HG02884 (cell line): ENCODE data around the gene VIPR2.
"Not testable (repeated sequence)": the region's sequence is repeated elsewhere in the genome, so short reads cannot be mapped to it uniquely, and the experiment has no call there.

Experiments used
- ATAC-seq: cut with Tn5 transposase; IDR thresholded peaks from one replicate; pipeline ENCODE4 v1.9.1; 2021; ENCODE audit warnings: mild to moderate bottlenecking, moderate library complexity; ENCODE audit not compliant: unreplicated experiment

The VIPR2 gene

DNA sequence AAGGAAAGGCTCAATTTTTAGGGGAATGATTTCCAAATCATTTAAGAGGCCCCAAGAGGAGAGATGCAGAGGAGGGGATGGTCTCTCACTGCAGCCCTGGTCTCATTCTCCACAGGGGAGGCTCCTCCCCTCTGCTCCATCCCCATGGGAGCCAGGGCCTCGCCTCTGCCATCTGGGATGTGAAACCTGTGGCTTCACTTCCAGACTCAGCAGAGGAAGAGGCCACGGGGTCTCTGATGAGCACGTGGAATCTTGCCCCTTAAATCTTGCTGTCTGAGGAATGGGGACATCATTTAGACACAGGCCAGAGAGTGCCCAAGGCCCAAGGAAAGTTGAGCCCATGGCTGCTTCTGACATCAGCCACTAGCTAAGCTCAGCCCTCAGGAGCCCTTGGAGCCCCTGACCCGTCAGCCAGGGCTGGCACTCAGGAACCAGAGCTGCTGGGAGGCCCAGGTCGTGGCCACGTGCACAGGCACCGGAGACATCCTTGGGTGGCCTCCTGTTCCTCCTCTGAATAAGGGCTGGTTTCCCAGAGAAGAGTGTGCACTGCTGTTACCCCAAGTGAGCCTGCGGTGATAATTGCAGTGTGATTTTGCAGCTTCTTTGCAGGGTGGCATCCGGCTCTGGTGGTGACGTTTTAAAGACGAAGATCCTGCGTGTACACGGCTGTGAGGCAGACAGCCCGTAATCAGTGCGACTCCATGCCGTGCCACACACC is 50.5 kb downstream of the VIPR2 start:
- no peak for ATAC-seq

- ATAC-seq, result no peak
Measured at GRCh38 chr7:159093351-159093971, 51.2 kb downstream of the VIPR2 start.

- no peak for ATAC-seq
Measured at GRCh38 chr7:159092701-159093121, 52.0 kb downstream of the VIPR2 start.

GRCh38 chr7:159091480-159092475 is 52.9 kb downstream of the VIPR2 start:
- no peak for ATAC-seq

DNA sequence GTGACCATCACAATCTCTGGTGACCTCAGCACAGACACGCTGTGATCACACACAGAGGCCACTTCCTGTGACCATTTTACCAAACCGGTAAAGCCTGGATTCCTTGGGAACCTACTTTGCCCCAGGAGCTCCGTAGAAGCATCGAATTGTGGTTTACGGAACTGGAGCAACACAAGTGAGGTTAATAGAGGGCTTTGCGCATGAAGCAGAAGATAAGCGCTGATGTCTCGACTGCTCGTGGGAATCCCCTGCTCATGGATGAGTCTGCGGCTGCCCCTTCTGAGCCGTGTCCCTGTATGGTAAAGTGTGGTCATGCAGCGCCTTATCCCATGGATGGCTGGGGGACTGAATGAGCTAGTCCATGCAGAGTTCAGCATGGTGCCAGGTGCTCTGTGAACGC is 53.6 kb downstream of the VIPR2 start:
- ATAC-seq, result no peak

DNA sequence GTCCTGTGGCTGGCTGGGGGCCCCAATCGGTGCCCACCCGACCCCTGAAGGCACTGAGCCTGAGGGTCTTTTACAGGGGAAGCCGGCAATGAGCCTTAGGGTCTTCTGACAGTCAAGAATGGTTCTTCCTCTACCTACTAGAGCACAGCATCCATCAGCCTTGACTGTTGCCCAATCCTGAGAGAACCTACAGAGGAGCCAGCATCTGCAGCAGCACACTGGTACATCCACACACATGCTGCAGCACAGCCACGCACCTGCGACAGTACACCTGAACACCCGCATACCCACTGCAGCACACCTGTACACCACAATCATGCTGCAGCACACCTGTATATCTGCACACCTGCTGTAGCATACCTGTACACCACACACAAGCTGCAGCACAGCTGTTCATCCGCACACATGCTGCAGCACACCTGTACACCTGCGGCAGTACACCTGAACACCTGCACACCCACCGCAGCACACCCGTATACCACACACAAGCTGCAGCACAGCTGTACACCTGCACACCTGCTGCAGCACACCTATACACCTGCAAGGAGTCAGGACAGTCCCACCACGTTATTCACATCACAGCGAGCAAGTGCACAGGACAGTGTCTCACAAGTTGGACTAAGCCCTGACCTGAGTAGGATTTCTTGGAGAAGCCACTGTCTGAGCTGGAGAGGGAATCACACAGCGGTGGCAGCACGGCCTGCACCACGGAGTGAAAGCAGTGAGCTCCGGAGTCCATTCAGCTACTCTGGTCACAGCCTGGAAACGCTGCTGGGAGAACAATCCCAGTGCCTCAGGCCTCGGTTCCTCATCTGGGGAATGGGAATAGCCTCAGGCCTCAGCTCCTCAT is 56.4 kb downstream of the VIPR2 start:
- ATAC-seq, result no peak

DNA sequence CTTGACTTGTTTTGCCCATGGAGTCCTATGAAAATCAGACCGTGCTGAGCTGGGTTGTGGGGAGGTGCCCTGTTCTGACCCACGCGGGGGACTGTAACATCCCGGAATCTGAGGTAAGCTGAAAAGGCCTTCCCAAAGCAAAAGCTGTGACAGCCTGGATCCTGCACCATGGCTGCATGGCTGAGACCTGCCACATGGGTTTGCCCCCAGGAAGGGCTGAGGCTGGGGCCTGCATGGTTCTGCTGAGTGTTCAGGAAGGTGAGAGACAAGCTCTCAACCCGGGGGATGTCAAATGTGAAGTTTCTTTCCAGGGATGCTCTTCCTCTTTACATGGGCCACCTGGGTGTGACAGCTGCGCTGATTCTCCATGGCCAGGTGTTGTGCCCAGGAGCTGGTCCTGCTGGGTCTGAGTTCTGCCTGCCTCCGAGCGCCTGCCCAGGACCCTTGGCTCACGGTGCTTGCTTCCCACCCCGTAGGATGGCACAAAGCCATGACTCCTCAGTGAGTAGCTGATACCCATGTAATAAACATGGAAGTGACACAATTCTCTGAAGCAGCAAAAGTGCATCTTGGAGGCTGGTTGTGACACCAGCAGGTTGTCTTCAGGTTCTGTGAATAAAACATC is 58.3 kb downstream of the VIPR2 start:
- no peak for ATAC-seq

- ATAC-seq, result no peak
Measured at GRCh38 chr7:159084069-159084801, 60.4 kb downstream of the VIPR2 start.

DNA sequence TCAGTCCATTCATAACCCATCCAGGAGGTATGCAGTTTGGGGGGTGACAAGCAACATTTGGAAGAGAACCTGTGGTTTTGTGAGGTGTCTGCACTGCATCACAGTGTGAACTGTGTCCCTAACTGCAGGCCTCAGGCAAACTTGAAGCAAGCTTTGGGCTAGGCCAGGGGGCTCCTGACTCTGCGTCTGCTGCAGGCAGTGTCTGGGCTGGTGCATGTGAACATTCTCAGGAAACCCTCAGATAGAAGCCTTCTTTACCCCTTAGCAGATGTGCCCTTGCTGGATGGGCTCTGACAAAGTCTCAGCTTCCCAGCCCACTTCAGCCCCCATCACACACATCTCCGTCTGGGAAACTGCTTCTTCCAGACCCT is 61.0 kb downstream of the VIPR2 start:
- no peak for ATAC-seq

GRCh38 chr7:159083001-159083697 is 61.5 kb downstream of the VIPR2 start:
- no peak for ATAC-seq

DNA sequence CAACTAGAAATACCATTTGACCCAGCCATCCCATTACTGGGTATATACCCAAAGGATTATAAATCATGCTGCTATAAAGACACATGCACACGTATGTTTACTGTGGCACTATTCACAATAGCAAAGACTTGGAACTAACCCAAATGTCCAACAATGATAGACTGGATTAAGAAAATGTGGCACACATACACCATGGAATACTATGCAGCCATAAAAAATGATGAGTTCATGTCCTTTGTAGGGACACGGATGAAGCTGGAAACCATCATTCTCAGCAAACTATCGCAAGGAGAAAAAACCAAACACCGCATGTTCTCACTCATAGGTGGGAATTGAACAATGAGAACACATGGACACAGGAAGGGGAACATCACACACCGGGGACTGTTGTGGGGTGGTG is 62.6 kb downstream of the VIPR2 start:
- not testable (repeated sequence) for ATAC-seq

DNA sequence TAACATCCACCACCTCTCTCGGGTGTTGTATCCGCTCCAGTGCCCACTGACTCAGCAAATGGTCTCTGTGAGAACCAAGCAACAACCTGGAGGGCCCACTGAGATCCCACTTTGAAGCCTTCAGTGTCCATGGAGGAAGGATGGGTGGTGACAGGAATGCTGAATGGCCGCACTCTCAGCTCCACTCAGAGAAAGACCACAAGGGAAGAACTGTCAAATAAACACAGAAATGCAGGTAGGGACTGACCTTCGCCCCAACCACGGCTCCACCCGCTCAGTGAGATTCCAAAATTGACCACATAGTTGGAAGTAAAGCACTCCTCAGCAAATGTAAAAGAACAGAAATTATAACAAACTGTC is 65.8 kb downstream of the VIPR2 start:
- no peak for ATAC-seq

GRCh38 chr7:159078193-159078910 is 66.3 kb downstream of the VIPR2 start:
- ATAC-seq, result no peak

GRCh38 chr7:159076333-159076732 is 68.3 kb downstream of the VIPR2 start:
- no peak for ATAC-seq

- no peak for ATAC-seq
Measured at GRCh38 chr7:159075563-159076238, 69.0 kb downstream of the VIPR2 start.

- ATAC-seq, result no peak
Measured at GRCh38 chr7:159071260-159071659, 73.4 kb downstream of the VIPR2 start.

DNA sequence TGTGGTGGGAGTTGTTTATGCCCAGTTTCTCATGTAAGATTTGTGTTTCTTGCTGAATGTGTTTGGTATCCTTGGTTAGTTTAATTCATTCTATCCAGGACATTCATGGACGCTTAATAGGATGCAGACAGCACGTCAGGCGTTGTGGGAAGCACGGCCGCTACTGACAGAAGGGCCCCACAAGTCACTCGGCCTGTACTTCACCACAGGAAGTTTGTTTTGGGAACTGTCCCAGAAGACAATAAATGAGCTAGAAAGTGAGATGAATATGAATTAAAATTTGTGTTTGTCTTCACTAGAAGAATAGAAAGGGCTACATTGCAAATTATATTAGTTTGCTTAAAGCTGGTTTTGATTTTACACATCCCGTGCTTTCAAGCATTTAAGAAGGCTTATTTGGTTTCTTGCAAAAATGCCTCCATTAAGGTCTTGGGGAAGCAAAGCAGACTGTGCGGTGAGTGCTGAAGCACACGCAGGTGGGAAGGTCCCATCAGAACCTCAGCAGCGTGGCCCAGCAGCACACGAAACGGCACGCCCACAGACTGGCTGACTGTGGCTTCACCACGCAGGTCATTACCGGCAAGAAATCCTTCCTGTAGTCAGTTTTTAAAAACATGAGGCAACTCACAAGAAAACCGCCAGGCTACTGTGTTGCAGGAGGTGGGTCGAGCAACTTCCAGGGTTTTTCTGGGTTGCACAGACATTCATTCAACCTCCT is 74.1 kb downstream of the VIPR2 start:
- ATAC-seq, result peak; percentile 88
